ENCODE results near the gene TRPV2.

Gene TRPV2

DNA sequence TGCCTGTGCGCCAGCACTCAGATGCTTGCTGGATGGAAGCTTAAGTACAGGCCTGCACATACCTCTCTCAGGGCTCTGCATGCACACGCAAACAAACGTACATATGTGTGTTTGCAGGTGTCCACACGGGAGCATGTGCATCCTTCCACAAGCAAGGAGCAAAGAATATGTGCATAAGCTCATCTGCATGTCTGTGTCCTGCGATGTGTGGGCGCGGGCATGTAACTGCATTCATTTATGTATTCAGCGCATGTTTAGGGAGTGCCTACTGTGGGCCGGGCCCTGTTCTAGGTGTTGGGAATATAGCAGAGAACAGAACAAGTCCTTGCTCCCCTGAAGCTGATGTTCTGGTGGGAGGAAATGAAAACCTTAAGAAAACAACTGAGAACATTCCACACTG lies 13.7 kb downstream of the TRPV2 start:
- no peak overlapping the region for H3K27ac ChIP-seq
- no peak overlapping the region for H3K4me3 ChIP-seq (ENCODE audit: low read depth, low read length)
- no peaks in the 10 kb centered on the region for H3K9me3 ChIP-seq (ENCODE audit: severe bottlenecking)
- no peak for DNase-seq
- H3K36me3 ChIP-seq: peaks cover 4% of the 10 kb centered on the region
- TF ChIP-seq, protein P1, sequence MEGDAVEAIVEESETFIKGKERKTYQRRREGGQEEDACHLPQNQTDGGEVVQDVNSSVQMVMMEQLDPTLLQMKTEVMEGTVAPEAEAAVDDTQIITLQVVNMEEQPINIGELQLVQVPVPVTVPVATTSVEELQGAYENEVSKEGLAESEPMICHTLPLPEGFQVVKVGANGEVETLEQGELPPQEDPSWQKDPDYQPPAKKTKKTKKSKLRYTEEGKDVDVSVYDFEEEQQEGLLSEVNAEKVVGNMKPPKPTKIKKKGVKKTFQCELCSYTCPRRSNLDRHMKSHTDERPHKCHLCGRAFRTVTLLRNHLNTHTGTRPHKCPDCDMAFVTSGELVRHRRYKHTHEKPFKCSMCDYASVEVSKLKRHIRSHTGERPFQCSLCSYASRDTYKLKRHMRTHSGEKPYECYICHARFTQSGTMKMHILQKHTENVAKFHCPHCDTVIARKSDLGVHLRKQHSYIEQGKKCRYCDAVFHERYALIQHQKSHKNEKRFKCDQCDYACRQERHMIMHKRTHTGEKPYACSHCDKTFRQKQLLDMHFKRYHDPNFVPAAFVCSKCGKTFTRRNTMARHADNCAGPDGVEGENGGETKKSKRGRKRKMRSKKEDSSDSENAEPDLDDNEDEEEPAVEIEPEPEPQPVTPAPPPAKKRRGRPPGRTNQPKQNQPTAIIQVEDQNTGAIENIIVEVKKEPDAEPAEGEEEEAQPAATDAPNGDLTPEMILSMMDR (IDR thresholded peaks at IDR 0.05; ENCODE audit: low read depth, low read length): no peak
- no peaks in the 10 kb centered on the region for H3K27me3 ChIP-seq (ENCODE audit: insufficient read depth, low read depth, severe bottlenecking)

DNA sequence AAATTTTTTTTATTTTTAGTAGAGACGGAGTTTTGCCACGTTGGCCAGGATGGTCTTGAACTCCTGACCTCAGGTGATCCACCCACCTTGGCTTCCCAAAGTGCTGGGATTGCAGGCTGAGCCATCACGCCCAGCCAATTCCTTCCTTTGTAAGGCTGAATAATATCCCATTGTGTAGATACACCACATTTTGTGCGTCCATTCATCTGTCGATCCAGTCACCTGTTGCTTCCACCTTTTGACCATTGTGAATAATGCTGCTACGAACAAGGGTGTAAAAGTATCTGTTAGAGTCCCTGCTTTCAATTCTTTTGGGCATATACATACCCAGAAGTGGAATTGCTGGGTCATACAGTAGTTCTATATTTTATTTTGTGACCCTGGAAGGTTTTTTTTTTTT lies 15.3 kb downstream of the TRPV2 start:
- H3K36me3 ChIP-seq: peaks cover 4% of the 10 kb centered on the region
- H3K27ac ChIP-seq: no peak overlapping the region
- H3K4me3 ChIP-seq (ENCODE audit: low read depth, low read length): no peak overlapping the region
- H3K27me3 ChIP-seq (ENCODE audit: insufficient read depth, low read depth, severe bottlenecking): no peaks in the 10 kb centered on the region
- H3K9me3 ChIP-seq (ENCODE audit: severe bottlenecking): no peaks in the 10 kb centered on the region
- TF ChIP-seq, protein P1 (IDR thresholded peaks at IDR 0.05; ENCODE audit: low read depth, low read length): no peak
- DNase-seq: no peak

DNA sequence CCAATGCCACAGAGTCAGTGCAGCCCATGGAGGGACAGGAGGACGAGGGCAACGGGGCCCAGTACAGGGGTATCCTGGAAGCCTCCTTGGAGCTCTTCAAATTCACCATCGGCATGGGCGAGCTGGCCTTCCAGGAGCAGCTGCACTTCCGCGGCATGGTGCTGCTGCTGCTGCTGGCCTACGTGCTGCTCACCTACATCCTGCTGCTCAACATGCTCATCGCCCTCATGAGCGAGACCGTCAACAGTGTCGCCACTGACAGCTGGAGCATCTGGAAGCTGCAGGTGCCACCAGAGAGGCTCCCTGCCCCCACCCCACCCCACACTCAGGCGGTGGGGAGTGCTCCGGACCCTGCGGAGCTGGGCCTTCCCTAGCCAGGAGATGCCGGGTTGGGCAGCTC lies 16.6 kb downstream of the TRPV2 start:
- Histone ChIP-seq H3K27me3 (ENCODE audit: insufficient read depth, low read depth, severe bottlenecking) (no peaks in the 10 kb centered on the region), H3K36me3 (peaks cover 4% of the 10 kb centered on the region; the same call in 1 of the 2 replicates), H3K27ac (no peak overlapping the region), H3K4me3 (ENCODE audit: low read depth, low read length) (no peak overlapping the region), H3K9me3 (ENCODE audit: severe bottlenecking) (no peaks in the 10 kb centered on the region)
- TF ChIP-seq, protein P1 (IDR thresholded peaks at IDR 0.05; ENCODE audit: low read depth, low read length): no peak
- DNase-seq: no peak

DNA sequence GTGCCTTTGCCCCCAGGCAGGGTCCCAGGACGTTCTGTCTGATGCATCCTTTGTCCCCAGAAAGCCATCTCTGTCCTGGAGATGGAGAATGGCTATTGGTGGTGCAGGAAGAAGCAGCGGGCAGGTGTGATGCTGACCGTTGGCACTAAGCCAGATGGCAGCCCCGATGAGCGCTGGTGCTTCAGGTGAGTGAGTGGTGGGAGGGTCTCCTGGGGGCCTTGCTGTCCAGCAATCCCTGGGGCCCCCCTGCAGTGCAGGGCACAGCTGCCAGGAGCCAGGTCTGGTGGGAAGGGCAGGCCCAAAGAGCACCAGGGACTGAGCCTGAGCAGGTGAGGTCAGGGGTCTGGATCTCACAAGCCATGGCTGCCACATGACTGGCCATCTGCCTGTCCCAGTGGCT lies 18.1 kb downstream of the TRPV2 start:
- DNase-seq: no peak
- Histone ChIP-seq H3K36me3 (peaks cover under 1% of the 10 kb centered on the region; the same call in 1 of the 2 replicates), H3K27me3 (ENCODE audit: insufficient read depth, low read depth, severe bottlenecking) (no peaks in the 10 kb centered on the region), H3K27ac (no peak overlapping the region), H3K9me3 (ENCODE audit: severe bottlenecking) (no peaks in the 10 kb centered on the region), H3K4me3 (ENCODE audit: low read depth, low read length) (no peak overlapping the region)
- TF ChIP-seq, protein P1 (IDR thresholded peaks at IDR 0.05; ENCODE audit: low read depth, low read length): no peak

DNA sequence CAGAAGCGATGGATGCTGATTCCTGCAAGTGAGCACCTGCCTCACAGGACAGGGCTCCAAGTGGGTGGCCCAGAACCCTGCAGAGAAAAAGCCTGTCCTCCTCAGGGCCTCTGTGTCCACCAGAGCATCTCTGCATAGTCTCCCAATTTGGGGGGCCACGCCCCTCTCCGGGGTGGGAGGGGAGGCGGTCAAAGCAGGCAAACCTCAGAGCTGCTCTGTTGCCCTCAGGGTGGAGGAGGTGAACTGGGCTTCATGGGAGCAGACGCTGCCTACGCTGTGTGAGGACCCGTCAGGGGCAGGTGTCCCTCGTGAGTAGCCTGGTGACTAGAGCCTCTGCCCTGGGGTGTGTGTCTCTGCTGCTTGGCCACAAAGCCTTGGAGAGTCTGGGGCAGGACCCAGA lies 19.3 kb downstream of the TRPV2 start:
- Histone ChIP-seq H3K27ac (no peak overlapping the region), H3K4me3 (ENCODE audit: low read depth, low read length) (no peak overlapping the region), H3K36me3 (peaks cover 8% of the 10 kb centered on the region), H3K9me3 (ENCODE audit: severe bottlenecking) (no peaks in the 10 kb centered on the region), H3K27me3 (ENCODE audit: insufficient read depth, low read depth, severe bottlenecking) (no peaks in the 10 kb centered on the region)
- no peak for DNase-seq
- TF ChIP-seq, protein P1 (IDR thresholded peaks at IDR 0.05; ENCODE audit: low read depth, low read length): no peak
